GM23248 (cell line): ENCODE data around the gene B4GALNT1. TPM values are rescaled to one million over a fixed set of nuclear protein-coding genes. Genes with fewer than 3 reads are reported as not detected.
A peak's percentile ranks its signal among the peaks of the same experiment; 100 is the strongest.
"Not testable (repeated sequence)": the region's sequence is repeated elsewhere in the genome, so short reads cannot be mapped to it uniquely, and the experiment has no call there.

ENCODE experiments used
- DNase-seq: peaks from one replicate; pipeline ENCODE4 v3.0.0-alpha.2; 2015
- H2AFZ ChIP-seq: fragments of 200-600 bp; sonication (generic); 2 replicates; pipeline ENCODE4 v1.6.1; 2016; ENCODE audit warnings: antibody characterized with exemption
- H3F3A ChIP-seq: fragments of 200-600 bp; sonication (generic); 2 replicates; pipeline ENCODE4 v1.6.1; 2016; ENCODE audit warnings: mild to moderate bottlenecking, antibody characterized with exemption, mixed run types; ENCODE audit not compliant: insufficient read depth
- H3K27ac ChIP-seq: fragments of 200-600 bp; sonication (generic); 2 replicates; pipeline ENCODE4 v1.5.1; 2016; ENCODE audit warnings: mild to moderate bottlenecking
- H3K27me3 ChIP-seq: fragments of 200-600 bp; sonication (generic); replicated peaks from 2 replicates; pipeline ENCODE4 v1.6.1; 2016; ENCODE audit warnings: mild to moderate bottlenecking; ENCODE audit not compliant: insufficient read depth
- H3K36me3 ChIP-seq: fragments of 200-600 bp; sonication (generic); 2 replicates; pipeline ENCODE4 v1.6.1; 2016; ENCODE audit warnings: low read depth, mild to moderate bottlenecking
- H3K4me1 ChIP-seq: fragments of 200-600 bp; sonication (generic); 2 replicates; pipeline ENCODE4 v1.6.1; 2016; ENCODE audit warnings: mild to moderate bottlenecking; ENCODE audit not compliant: insufficient read depth
- H3K4me2 ChIP-seq: fragments of 200-600 bp; sonication (generic); one replicate; pipeline ENCODE4 v1.6.1; 2016; ENCODE audit warnings: mild to moderate bottlenecking; ENCODE audit not compliant: unreplicated experiment
- H3K4me3 ChIP-seq: fragments of 200-600 bp; sonication (generic); 2 replicates; pipeline ENCODE4 v1.5.1; 2016; ENCODE audit warnings: mild to moderate bottlenecking
- H3K79me2 ChIP-seq: fragments of 200-600 bp; sonication (generic); 2 replicates; pipeline ENCODE4 v1.6.1; 2016; ENCODE audit warnings: mild to moderate bottlenecking; ENCODE audit not compliant: insufficient read depth
- H3K9ac ChIP-seq: fragments of 200-600 bp; sonication (generic); 2 replicates; pipeline ENCODE4 v1.6.1; 2016; ENCODE audit warnings: mild to moderate bottlenecking
- H3K9me2 ChIP-seq: fragments of 200-600 bp; sonication (generic); 2 replicates; pipeline ENCODE4 v1.6.1; 2016; ENCODE audit warnings: mixed run types, mild to moderate bottlenecking, moderate library complexity; ENCODE audit not compliant: insufficient read depth
- H3K9me3 ChIP-seq: fragments of 200-600 bp; sonication (generic); one replicate; pipeline ENCODE4 v1.6.1; 2017; ENCODE audit warnings: low read depth
- H4K20me1 ChIP-seq: fragments of 200-600 bp; sonication (generic); 2 replicates; pipeline ENCODE4 v1.6.0; 2016; ENCODE audit not compliant: insufficient read depth
- EZH2 ChIP-seq: fragments of 200-600 bp; sonication (generic); IDR thresholded peaks from 2 replicates; pipeline ENCODE4 v1.6.1; 2018; ENCODE audit warnings: antibody characterized with exemption, mild to moderate bottlenecking; ENCODE audit not compliant: insufficient read depth, poor library complexity, severe bottlenecking
- EZH2phosphoT487 ChIP-seq: fragments of 200-600 bp; sonication (generic); IDR thresholded peaks from 2 replicates; pipeline ENCODE4 v1.6.1; 2018; ENCODE audit warnings: antibody characterized with exemption, moderate library complexity, mild to moderate bottlenecking, low read depth; ENCODE audit not compliant: insufficient read depth
- WGBS, 2 experiments: methylation state at CpG; one replicate each; pipeline ENCODE4 v1.1.6; 2015 to 2017; ENCODE audit warnings: low lambda C conversion rate in 2 of 2, low coverage in 1 of 2; ENCODE audit errors: missing lambda C conversion rate in 2 of 2; 5-methylcytosine and 5-hydroxymethylcytosine counted together
- in situ Hi-C: fragments of 300-500 bp; cut with MboI; formaldehyde crosslinking; loops from 2 replicates; pipeline ENCODE4 v1.15.0; 2020
- polyA plus RNA-seq: library from polyadenylated mRNA; unstranded; fragments of >200 nt; fragmentation: Nextera tagmentation; extraction: Ambion mirVana; gene quantifications from 2 replicates; pipeline ENCODE4 v1.2.1, GENCODE V29; 2016
- total RNA-seq: library from RNA; depleted of rRNA; stranded (reverse); fragments of >200 nt; shearing (Covaris generic); gene quantifications from 2 replicates; pipeline ENCODE4 v1.2.3, GENCODE V29; 2014

The B4GALNT1 gene
- total and polyA plus RNA-seq, 2 experiments from 2014 or later = 5.4 to 8.6 TPM

GRCh38 chr12:57590479-57590863 lies 42.5 kb downstream of the B4GALNT1 start:
- H3K4me2 ChIP-seq = peak overlapping the region; percentile 94
- no peak for TF ChIP-seq EZH2phosphoT487
- no peak for TF ChIP-seq EZH2
- no peaks in the 10 kb centered on the region for H3K9me3 ChIP-seq
- no peaks in the 10 kb centered on the region for H3K79me2 ChIP-seq
- 0% methylated on average over 2 of the region's 2 CpGs for WGBS, 2 experiments
- peak overlapping the region; percentile 94 for H3K4me3 ChIP-seq
- H3K9ac ChIP-seq = peak overlapping the region; percentile 78
- no peaks in the 10 kb centered on the region; the same call in 1 of the 2 replicates for H3K36me3 ChIP-seq
- H3K9me2 ChIP-seq = no peaks in the 10 kb centered on the region
- in situ Hi-C loops = no loop called here
- H4K20me1 ChIP-seq = no peaks in the 10 kb centered on the region
- H3F3A ChIP-seq = 0 out of 2 replicates have a peak, but pooled peaks cover 5% of the 10 kb centered on the region
- peaks cover 6% of the 10 kb centered on the region; the same call in 1 of the 2 replicates for H3K27me3 ChIP-seq
- H3K27ac ChIP-seq = no peak overlapping the region
- no peak for DNase-seq
- H2AFZ ChIP-seq = peak overlapping the region; percentile 95
- H3K4me1 ChIP-seq = peaks cover 15% of the 10 kb centered on the region

GRCh38 chr12:57588951-57589610 lies 43.9 kb downstream of the B4GALNT1 start:
- H3K9me3 ChIP-seq, H3F3A ChIP-seq, in situ Hi-C loops, H3K9me2 ChIP-seq, H3K9ac ChIP-seq, H3K27ac ChIP-seq, H4K20me1 ChIP-seq, H3K79me2 ChIP-seq, H3K27me3 ChIP-seq, H2AFZ ChIP-seq, H3K4me3 ChIP-seq, H3K4me2 ChIP-seq, H3K36me3 ChIP-seq, DNase-seq: not testable (repeated sequence)
- H3K4me1 ChIP-seq = peaks cover 15% of the 10 kb centered on the region
- WGBS, 2 experiments = 88 to 89% methylated on average over 15 of the region's 15 CpGs

- no peak overlapping the region for H2AFZ ChIP-seq
- TF ChIP-seq EZH2 (no peak), EZH2phosphoT487 (no peak)
- H3K36me3 ChIP-seq = no peaks in the 10 kb centered on the region
- 0 out of 2 replicates have a peak, but pooled peaks cover 1% of the 10 kb centered on the region for H3F3A ChIP-seq
- in situ Hi-C loops = no loop called here
- H3K79me2 ChIP-seq = no peaks in the 10 kb centered on the region
- no peaks in the 10 kb centered on the region for H3K9me3 ChIP-seq
- no peak overlapping the region for H3K4me3 ChIP-seq
- H3K4me1 ChIP-seq = peaks cover 7% of the 10 kb centered on the region
- H4K20me1 ChIP-seq = no peaks in the 10 kb centered on the region
- no peak overlapping the region for H3K9ac ChIP-seq
- H3K27me3 ChIP-seq = peaks cover 6% of the 10 kb centered on the region; the same call in 1 of the 2 replicates
- H3K9me2 ChIP-seq = no peaks in the 10 kb centered on the region
- DNase-seq = no peak
- H3K4me2 ChIP-seq = no peak overlapping the region
- H3K27ac ChIP-seq = no peak overlapping the region
- 61 to 68% methylated on average over 3 of the region's 3 CpGs for WGBS, 2 experiments
Observed at GRCh38 chr12:57586832-57587429, 46.1 kb downstream of the B4GALNT1 start.

GRCh38 chr12:57586128-57586527 lies 46.9 kb downstream of the B4GALNT1 start:
- WGBS, 2 experiments = 82 to 84% methylated on average over 3 of the region's 3 CpGs
- TF ChIP-seq EZH2phosphoT487 (no peak), EZH2 (no peak)
- no peak overlapping the region for H3K9ac ChIP-seq
- no peaks in the 10 kb centered on the region for H3K36me3 ChIP-seq
- H3F3A ChIP-seq = no peaks in the 10 kb centered on the region
- H3K27ac ChIP-seq = no peak overlapping the region
- in situ Hi-C loops = no loop called here
- H2AFZ ChIP-seq = no peak overlapping the region
- no peak overlapping the region for H3K4me2 ChIP-seq
- no peaks in the 10 kb centered on the region for H3K79me2 ChIP-seq
- H3K4me3 ChIP-seq = no peak overlapping the region
- H3K9me2 ChIP-seq = no peaks in the 10 kb centered on the region
- DNase-seq = no peak
- H4K20me1 ChIP-seq = no peaks in the 10 kb centered on the region
- peaks cover 4% of the 10 kb centered on the region; the same call in 1 of the 2 replicates for H3K4me1 ChIP-seq
- no peaks in the 10 kb centered on the region for H3K9me3 ChIP-seq
- peaks cover 6% of the 10 kb centered on the region; the same call in 1 of the 2 replicates for H3K27me3 ChIP-seq
